MM.1S (cell line): ENCODE results near the gene LDLRAD3.

Source experiments
- DNase-seq: peaks from one replicate; pipeline ENCODE4 v3.0.0-alpha.2; 2015
- H2AFZ ChIP-seq: fragments of 300-600 bp; sonication (generic); 2 replicates; pipeline ENCODE4 v1.6.0; 2016; ENCODE audit warnings: antibody characterized with exemption, low read length
- H3F3A ChIP-seq: fragments of 300-600 bp; sonication (generic); 2 replicates; pipeline ENCODE4 v1.6.1; 2016; ENCODE audit warnings: mild to moderate bottlenecking, antibody characterized with exemption, low read length, moderate library complexity, mixed read lengths; ENCODE audit not compliant: insufficient read depth
- H3K27ac ChIP-seq: fragments of 300-600 bp; sonication (generic); 2 replicates; pipeline ENCODE4 v1.5.1; 2016; ENCODE audit warnings: mild to moderate bottlenecking, low read length
- H3K27me3 ChIP-seq: fragments of 300-600 bp; sonication (generic); replicated peaks from 2 replicates; pipeline ENCODE4 v1.6.0; 2016; ENCODE audit warnings: low read length; ENCODE audit not compliant: insufficient read depth
- H3K36me3 ChIP-seq: fragments of 300-600 bp; sonication (generic); replicated peaks from 2 replicates; pipeline ENCODE4 v1.6.1; 2016; ENCODE audit warnings: mild to moderate bottlenecking, low read length, mixed read lengths; ENCODE audit not compliant: insufficient read depth
- H3K4me1 ChIP-seq: fragments of 300-600 bp; sonication (generic); 2 replicates; pipeline ENCODE4 v1.6.1; 2016; ENCODE audit warnings: low read length, mixed read lengths
- H3K4me2 ChIP-seq: fragments of 300-600 bp; sonication (generic); 2 replicates; pipeline ENCODE4 v1.6.0; 2016; ENCODE audit warnings: low read depth, low read length
- H3K4me3 ChIP-seq: fragments of 300-600 bp; sonication (generic); 2 replicates; pipeline ENCODE4 v1.5.1; 2016; ENCODE audit warnings: low read length, mixed read lengths
- H3K79me2 ChIP-seq: fragments of 300-600 bp; sonication (generic); 2 replicates; pipeline ENCODE4 v1.6.1; 2016; ENCODE audit warnings: mixed run types, low read length, mixed read lengths
- H3K9ac ChIP-seq: fragments of 300-600 bp; sonication (generic); 2 replicates; pipeline ENCODE4 v1.6.1; 2016; ENCODE audit warnings: low read length, mixed read lengths
- H3K9me2 ChIP-seq: fragments of 300-600 bp; sonication (generic); replicated peaks from 2 replicates; pipeline ENCODE4 v1.6.1; 2016; ENCODE audit warnings: mild to moderate bottlenecking, low read length, mixed read lengths; ENCODE audit not compliant: insufficient read depth
- H3K9me3 ChIP-seq: fragments of 300-600 bp; sonication (generic); replicated peaks from 2 replicates; pipeline ENCODE4 v1.6.1; 2016; ENCODE audit warnings: mild to moderate bottlenecking, low read length, mixed read lengths; ENCODE audit not compliant: insufficient read depth
- H4K20me1 ChIP-seq: fragments of 300-600 bp; sonication (generic); 2 replicates; pipeline ENCODE4 v1.6.1; 2016; ENCODE audit warnings: mild to moderate bottlenecking, low read length, moderate library complexity, mixed read lengths; ENCODE audit not compliant: insufficient read depth
- EZH2 ChIP-seq: fragments of 300-600 bp; sonication (generic); optimal IDR thresholded peaks from 2 replicates; pipeline ENCODE3; 2017; ENCODE audit warnings: low read depth, mild to moderate bottlenecking, antibody characterized with exemption, low read length, mixed read lengths
- EZH2phosphoT487 ChIP-seq: fragments of 300-600 bp; sonication (generic); IDR thresholded peaks from 2 replicates; pipeline ENCODE4 v1.6.1; 2018; ENCODE audit warnings: antibody characterized with exemption, low read length
- TF ChIP-seq, protein P1 (sequence below): fragments of 300-600 bp; sonication (generic); IDR thresholded peaks from 2 replicates; pipeline ENCODE4 v1.5.1; 2016; ENCODE audit warnings: antibody characterized with exemption, low read length, mixed read lengths

Gene LDLRAD3

DNA sequence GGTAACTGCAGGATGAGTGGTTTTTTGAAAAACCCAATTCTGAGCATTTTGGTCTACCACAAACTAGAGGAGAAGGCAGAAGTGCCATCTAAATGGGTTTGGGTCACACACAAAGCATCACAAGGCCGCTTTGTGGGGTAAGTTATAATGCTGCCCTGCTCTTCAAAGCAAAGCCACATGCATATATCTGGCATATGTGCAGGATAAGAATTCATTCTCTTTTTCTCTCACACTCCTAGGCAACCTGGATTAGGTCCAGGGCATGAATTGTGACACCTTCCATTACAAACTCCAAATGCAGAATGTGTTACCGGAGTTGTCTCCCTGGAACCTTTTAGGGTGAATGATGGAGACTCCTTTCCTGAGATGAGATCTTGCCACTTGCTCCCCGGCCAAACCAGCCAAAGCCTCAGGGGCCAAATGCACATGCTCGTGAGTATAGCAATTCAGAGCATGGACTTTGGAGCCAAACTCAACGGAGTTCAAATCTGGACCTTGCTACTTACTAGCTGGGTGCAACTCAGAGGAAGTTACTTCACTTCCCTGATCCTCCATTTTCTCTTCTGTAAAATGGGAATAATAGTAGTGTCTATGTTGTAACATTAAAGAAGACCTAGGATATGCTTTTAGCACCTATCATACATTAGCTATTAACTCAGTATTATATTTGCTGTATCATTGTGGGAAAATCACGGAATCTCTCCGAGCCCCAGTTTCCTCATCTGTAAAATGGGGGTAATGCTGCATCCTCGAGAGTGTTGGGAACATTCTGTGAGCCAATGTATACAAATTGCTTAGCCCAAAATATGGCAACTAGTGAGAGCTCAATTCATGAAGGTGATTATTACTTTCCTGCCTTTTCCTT lies 248.8 kb downstream of the LDLRAD3 start:
- Histone ChIP-seq H4K20me1 (no peaks in the 10 kb centered on the region), H3K36me3 (no peaks in the 10 kb centered on the region), H3K27ac (peak overlapping the region; percentile 34; the same call in 1 of the 2 replicates), H3K4me2 (peak overlapping the region; percentile 30; the same call in 1 of the 2 replicates), H3K4me3 (no peak overlapping the region), H3K9me2 (no peaks in the 10 kb centered on the region), H3K79me2 (no peaks in the 10 kb centered on the region), H3K4me1 (peaks cover 13% of the 10 kb centered on the region), H3K9ac (no peak overlapping the region), H3F3A (no peaks in the 10 kb centered on the region), H3K9me3 (no peaks in the 10 kb centered on the region), H3K27me3 (no peaks in the 10 kb centered on the region), H2AFZ (no peak overlapping the region)
- TF ChIP-seq EZH2 = no peak
- no peak for TF ChIP-seq EZH2phosphoT487
- TF ChIP-seq, protein P1, sequence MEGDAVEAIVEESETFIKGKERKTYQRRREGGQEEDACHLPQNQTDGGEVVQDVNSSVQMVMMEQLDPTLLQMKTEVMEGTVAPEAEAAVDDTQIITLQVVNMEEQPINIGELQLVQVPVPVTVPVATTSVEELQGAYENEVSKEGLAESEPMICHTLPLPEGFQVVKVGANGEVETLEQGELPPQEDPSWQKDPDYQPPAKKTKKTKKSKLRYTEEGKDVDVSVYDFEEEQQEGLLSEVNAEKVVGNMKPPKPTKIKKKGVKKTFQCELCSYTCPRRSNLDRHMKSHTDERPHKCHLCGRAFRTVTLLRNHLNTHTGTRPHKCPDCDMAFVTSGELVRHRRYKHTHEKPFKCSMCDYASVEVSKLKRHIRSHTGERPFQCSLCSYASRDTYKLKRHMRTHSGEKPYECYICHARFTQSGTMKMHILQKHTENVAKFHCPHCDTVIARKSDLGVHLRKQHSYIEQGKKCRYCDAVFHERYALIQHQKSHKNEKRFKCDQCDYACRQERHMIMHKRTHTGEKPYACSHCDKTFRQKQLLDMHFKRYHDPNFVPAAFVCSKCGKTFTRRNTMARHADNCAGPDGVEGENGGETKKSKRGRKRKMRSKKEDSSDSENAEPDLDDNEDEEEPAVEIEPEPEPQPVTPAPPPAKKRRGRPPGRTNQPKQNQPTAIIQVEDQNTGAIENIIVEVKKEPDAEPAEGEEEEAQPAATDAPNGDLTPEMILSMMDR = no peak
- DNase-seq = no peak

DNA sequence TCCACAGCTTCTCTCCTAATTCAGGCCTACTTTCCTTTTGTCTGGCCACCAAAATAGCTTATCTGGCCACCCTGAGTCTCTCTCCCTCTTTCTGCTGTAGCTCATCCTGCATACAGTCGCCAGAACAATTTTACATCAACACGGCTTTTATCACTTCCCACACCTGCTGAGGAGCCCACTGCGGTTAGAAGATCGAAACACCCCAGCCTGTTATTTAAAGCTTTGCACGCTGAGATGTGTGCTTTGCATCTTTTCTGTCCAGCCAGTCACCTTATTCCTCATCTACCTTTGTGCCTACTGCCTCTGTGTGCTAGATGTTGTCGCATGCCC lies 249.4 kb downstream of the LDLRAD3 start:
- no peaks in the 10 kb centered on the region for H3K36me3 ChIP-seq
- H2AFZ ChIP-seq = no peak overlapping the region
- no peaks in the 10 kb centered on the region for H3K27me3 ChIP-seq
- no peaks in the 10 kb centered on the region for H3K9me3 ChIP-seq
- H3K4me3 ChIP-seq = no peak overlapping the region
- peaks cover 13% of the 10 kb centered on the region for H3K4me1 ChIP-seq
- H3F3A ChIP-seq = no peaks in the 10 kb centered on the region
- H4K20me1 ChIP-seq = no peaks in the 10 kb centered on the region
- no peaks in the 10 kb centered on the region for H3K9me2 ChIP-seq
- peak overlapping the region; percentile 35; the same call in 1 of the 2 replicates for H3K4me2 ChIP-seq
- TF ChIP-seq EZH2 = no peak
- no peak for TF ChIP-seq EZH2phosphoT487
- TF ChIP-seq, protein P1 = no peak
- no peak overlapping the region for H3K9ac ChIP-seq
- peak; percentile 85 for DNase-seq
- H3K27ac ChIP-seq = peak overlapping the region; percentile 38; the same call in 1 of the 2 replicates
- H3K79me2 ChIP-seq = no peaks in the 10 kb centered on the region

DNA sequence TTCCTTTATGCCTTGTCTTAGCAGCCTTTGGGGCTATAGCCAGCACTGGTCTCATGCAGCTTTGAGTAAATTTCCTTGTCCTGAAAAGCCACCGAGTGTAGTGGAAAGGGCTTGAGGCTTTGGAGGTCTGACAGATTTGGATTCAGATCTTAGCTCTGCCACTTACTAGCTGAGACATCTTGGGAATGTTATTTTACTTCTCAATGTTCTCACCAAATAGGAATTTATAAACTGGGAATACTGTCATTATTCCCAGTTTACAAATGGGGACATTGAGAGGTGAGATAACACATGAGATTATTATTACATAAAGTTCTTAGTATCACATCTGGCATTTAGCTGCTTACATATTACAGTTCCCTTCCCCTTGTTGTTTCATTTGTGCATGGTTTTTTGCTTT lies 249.9 kb downstream of the LDLRAD3 start:
- Histone ChIP-seq H3F3A (no peaks in the 10 kb centered on the region), H4K20me1 (no peaks in the 10 kb centered on the region), H3K4me3 (no peak overlapping the region), H3K79me2 (no peaks in the 10 kb centered on the region), H3K27ac (peak overlapping the region; percentile 38; the same call in 1 of the 2 replicates), H3K36me3 (no peaks in the 10 kb centered on the region), H3K27me3 (no peaks in the 10 kb centered on the region), H3K4me2 (peak overlapping the region; percentile 35; the same call in 1 of the 2 replicates), H2AFZ (no peak overlapping the region), H3K9ac (no peak overlapping the region), H3K9me2 (no peaks in the 10 kb centered on the region), H3K4me1 (peaks cover 13% of the 10 kb centered on the region), H3K9me3 (no peaks in the 10 kb centered on the region)
- no peak for DNase-seq
- TF ChIP-seq EZH2 (no peak), EZH2phosphoT487 (no peak)
- TF ChIP-seq, protein P1 = no peak
